22Rv1 (cell line): ENCODE measurements around the gene CCDC175.

Source experiments
- H3K27ac ChIP-seq: fragments of 450-650 bp; 2 replicates; pipeline ENCODE4 v1.5.1; 2017
- CTCF ChIP-seq: fragments of 450-650 bp; IDR thresholded peaks from 2 replicates; pipeline ENCODE4 v1.5.1; 2017; ENCODE audit warnings: mild to moderate bottlenecking
- ZFX ChIP-seq: fragments of 450-650 bp; IDR thresholded peaks from 2 replicates; pipeline ENCODE4 v1.6.1; 2017; ENCODE audit warnings: antibody characterized with exemption, borderline replicate concordance

Gene CCDC175

GRCh38 chr14:59474172-59474571 lies 102.4 kb downstream of the CCDC175 start:
- TF ChIP-seq ZFX = no peak
- no peak for TF ChIP-seq CTCF

GRCh38 chr14:59465316-59466135 lies 111.1 kb downstream of the CCDC175 start, which contains the start of gene GPR135:
Gene GPR135 (minus strand): TSS chr14:59465380. CDS start chr14:59465226, 154 bp downstream.
- peak within 1 kb of the TSS; percentile 59 for H3K27ac ChIP-seq
- TF ChIP-seq ZFX = no peak
- no peak for TF ChIP-seq CTCF

More at GRCh38 chr14:59474172-59474571, 102.4 kb downstream of the CCDC175 start:
- H3K27ac ChIP-seq = no peak overlapping the region

- no peak for TF ChIP-seq CTCF
- TF ChIP-seq ZFX = no peak
- peak overlapping the region; percentile 59 for H3K27ac ChIP-seq
These were observed 111.9 kb downstream of the CCDC175 start for GRCh38 chr14:59464486-59465315.

- H3K27ac ChIP-seq = peak overlapping the region; percentile 59
- no peak for TF ChIP-seq ZFX
- no peak for TF ChIP-seq CTCF
These were observed 112.7 kb downstream of the CCDC175 start for GRCh38 chr14:59463787-59464485.

GRCh38 chr14:59461891-59462290 lies 114.7 kb downstream of the CCDC175 start:
- no peak for TF ChIP-seq ZFX
- TF ChIP-seq CTCF = no peak
- no peak overlapping the region for H3K27ac ChIP-seq

GRCh38 chr14:59460378-59460777 lies 116.2 kb downstream of the CCDC175 start:
- no peak overlapping the region for H3K27ac ChIP-seq
- TF ChIP-seq CTCF (no peak), ZFX (no peak)
